DOHH2 (cell line): ENCODE results near the gene CDKN2AIP.

Experiments
- H3F3A ChIP-seq: fragments of 200-600 bp; sonication (generic), shearing (Covaris generic); 2 replicates; pipeline ENCODE4 v1.6.0; 2016; ENCODE audit warnings: antibody characterized with exemption, mild to moderate bottlenecking; ENCODE audit not compliant: control insufficient read depth, insufficient read depth
- H3K27ac ChIP-seq: fragments of 200-600 bp; sonication (generic); 2 replicates; pipeline ENCODE4 v1.5.1; 2014; ENCODE audit warnings: low read depth, mild to moderate bottlenecking, low read length, moderate library complexity
- H3K27me3 ChIP-seq: fragments of 200-600 bp; sonication (generic); 2 replicates; pipeline ENCODE4 v1.6.1; 2014; ENCODE audit warnings: mild to moderate bottlenecking, low read length, mixed read lengths; ENCODE audit not compliant: control insufficient read depth
- H3K36me3 ChIP-seq: fragments of 200-600 bp; sonication (generic); 2 replicates; pipeline ENCODE4 v1.6.1; 2014; ENCODE audit warnings: mild to moderate bottlenecking, low read length, moderate library complexity, mixed read lengths; ENCODE audit not compliant: control insufficient read depth
- H3K4me1 ChIP-seq: fragments of 200-600 bp; sonication (generic); 2 replicates; pipeline ENCODE4 v1.6.1; 2014; ENCODE audit warnings: mild to moderate bottlenecking, low read length, mixed read lengths; ENCODE audit not compliant: control insufficient read depth
- H3K4me2 ChIP-seq: fragments of 200-600 bp; sonication (generic); 2 replicates; pipeline ENCODE4 v1.6.0; 2014; ENCODE audit warnings: mild to moderate bottlenecking, low read length, moderate library complexity
- H3K4me3 ChIP-seq: fragments of 200-600 bp; sonication (generic); 2 replicates; pipeline ENCODE4 v1.5.1; 2014; ENCODE audit warnings: mild to moderate bottlenecking, low read length, mixed read lengths
- H3K79me2 ChIP-seq: fragments of 200-600 bp; sonication (generic); 2 replicates; pipeline ENCODE4 v1.6.1; 2014; ENCODE audit warnings: mild to moderate bottlenecking, low read length, mixed read lengths; ENCODE audit not compliant: control insufficient read depth
- H3K9me2 ChIP-seq: fragments of 200-600 bp; sonication (generic); replicated peaks from 2 replicates; pipeline ENCODE4 v1.6.1; 2014; ENCODE audit warnings: mild to moderate bottlenecking, low read length, mixed read lengths; ENCODE audit not compliant: control insufficient read depth
- H3K9me3 ChIP-seq: fragments of 200-600 bp; sonication (generic); 2 replicates; pipeline ENCODE4 v1.6.1; 2014; ENCODE audit warnings: antibody characterized with exemption, low read length, mixed read lengths; ENCODE audit not compliant: control insufficient read depth, insufficient read depth
- H4K20me1 ChIP-seq: fragments of 200-600 bp; sonication (generic); 2 replicates; pipeline ENCODE4 v1.6.0; 2014; ENCODE audit warnings: low read depth, mild to moderate bottlenecking, antibody characterized with exemption, low read length, moderate library complexity; ENCODE audit not compliant: control insufficient read depth, insufficient read depth
- CTCF ChIP-seq: fragments of 200-600 bp; sonication (generic); IDR thresholded peaks from one replicate; pipeline ENCODE4 v1.5.1; 2014; ENCODE audit warnings: antibody characterized with exemption, mild to moderate bottlenecking, low read depth, low read length; ENCODE audit not compliant: poor library complexity, severe bottlenecking
- EZH2phosphoT487 ChIP-seq: fragments of 200-600 bp; sonication (generic); IDR thresholded peaks from 2 replicates; pipeline ENCODE4 v1.6.1; 2017; ENCODE audit warnings: borderline replicate concordance, mild to moderate bottlenecking, antibody characterized with exemption, low read length, moderate library complexity, mixed read lengths

Gene CDKN2AIP

GRCh38 chr4:183424109-183424744 is 20.2 kb upstream of the CDKN2AIP start:
- Histone ChIP-seq H4K20me1 (no peaks in the 10 kb centered on the region), H3K36me3 (no peaks in the 10 kb centered on the region), H3K4me3 (no peak overlapping the region), H3K9me3 (no peaks in the 10 kb centered on the region), H3K4me1 (no peaks in the 10 kb centered on the region), H3K27ac (no peak overlapping the region), H3K27me3 (no peaks in the 10 kb centered on the region), H3F3A (no peaks in the 10 kb centered on the region), H3K79me2 (no peaks in the 10 kb centered on the region), H3K9me2 (no peaks in the 10 kb centered on the region), H3K4me2 (no peak overlapping the region)
- no peak for TF ChIP-seq CTCF
- TF ChIP-seq EZH2phosphoT487: no peak

GRCh38 chr4:183426507-183426906 is 17.9 kb upstream of the CDKN2AIP start:
- TF ChIP-seq EZH2phosphoT487: no peak
- no peak for TF ChIP-seq CTCF
- Histone ChIP-seq H3K4me3 (no peak overlapping the region), H3K9me3 (no peaks in the 10 kb centered on the region), H3K9me2 (no peaks in the 10 kb centered on the region), H3F3A (no peaks in the 10 kb centered on the region), H4K20me1 (no peaks in the 10 kb centered on the region), H3K79me2 (no peaks in the 10 kb centered on the region), H3K36me3 (no peaks in the 10 kb centered on the region), H3K27ac (no peak overlapping the region), H3K27me3 (no peaks in the 10 kb centered on the region), H3K4me1 (no peaks in the 10 kb centered on the region), H3K4me2 (no peak overlapping the region)

- no peak for TF ChIP-seq EZH2phosphoT487
- H3K27ac ChIP-seq: no peak overlapping the region
- H3F3A ChIP-seq: no peaks in the 10 kb centered on the region
- no peaks in the 10 kb centered on the region for H3K9me3 ChIP-seq
- no peak overlapping the region for H3K4me2 ChIP-seq
- no peaks in the 10 kb centered on the region for H3K79me2 ChIP-seq
- H3K36me3 ChIP-seq: no peaks in the 10 kb centered on the region
- H3K4me1 ChIP-seq: no peaks in the 10 kb centered on the region
- no peaks in the 10 kb centered on the region for H3K27me3 ChIP-seq
- H3K4me3 ChIP-seq: no peak overlapping the region
- H3K9me2 ChIP-seq: no peaks in the 10 kb centered on the region
- H4K20me1 ChIP-seq: no peaks in the 10 kb centered on the region
These were observed 14.9 kb upstream of the CDKN2AIP start for GRCh38 chr4:183429489-183429888.

GRCh38 chr4:183430317-183430993 is 14.0 kb upstream of the CDKN2AIP start:
- Histone ChIP-seq H3K9me2 (no peaks in the 10 kb centered on the region), H3F3A (no peaks in the 10 kb centered on the region), H3K9me3 (no peaks in the 10 kb centered on the region), H3K4me2 (no peak overlapping the region), H3K27me3 (no peaks in the 10 kb centered on the region), H3K4me1 (no peaks in the 10 kb centered on the region), H3K79me2 (no peaks in the 10 kb centered on the region), H3K36me3 (no peaks in the 10 kb centered on the region), H3K4me3 (no peak overlapping the region), H4K20me1 (no peaks in the 10 kb centered on the region), H3K27ac (no peak overlapping the region)
- no peak for TF ChIP-seq EZH2phosphoT487
- TF ChIP-seq CTCF: no peak
